Fibroblast of skin of abdomen (primary cell): ENCODE results near the gene TTC8.
"Not testable (repeated sequence)": the region's sequence is repeated elsewhere in the genome, so short reads cannot be mapped to it uniquely, and the experiment has no call there.

Experiments
- DNase-seq: peaks from one replicate; pipeline ENCODE4 v3.0.0-alpha.2; 2013

TTC8 gene

DNA sequence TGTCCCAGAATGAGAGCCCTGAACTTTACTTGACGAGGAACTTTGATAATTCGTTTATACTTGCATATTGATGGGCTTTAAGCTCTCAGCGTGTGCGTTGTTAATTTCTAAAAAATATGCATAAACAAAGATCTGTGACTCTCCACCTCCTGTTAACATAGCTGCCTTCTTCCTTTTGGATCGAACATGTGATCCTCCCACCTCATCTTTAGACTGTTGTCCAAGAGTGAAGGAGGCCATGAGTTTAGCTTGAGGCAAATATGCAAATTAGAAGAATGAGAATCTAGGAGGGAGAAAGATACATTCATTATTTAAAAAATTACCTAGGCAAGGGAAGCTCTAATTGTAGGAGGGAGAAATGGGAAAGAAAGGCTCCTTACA lies 617 bp downstream of the TTC8 start:
- DNase-seq: no peak

DNA sequence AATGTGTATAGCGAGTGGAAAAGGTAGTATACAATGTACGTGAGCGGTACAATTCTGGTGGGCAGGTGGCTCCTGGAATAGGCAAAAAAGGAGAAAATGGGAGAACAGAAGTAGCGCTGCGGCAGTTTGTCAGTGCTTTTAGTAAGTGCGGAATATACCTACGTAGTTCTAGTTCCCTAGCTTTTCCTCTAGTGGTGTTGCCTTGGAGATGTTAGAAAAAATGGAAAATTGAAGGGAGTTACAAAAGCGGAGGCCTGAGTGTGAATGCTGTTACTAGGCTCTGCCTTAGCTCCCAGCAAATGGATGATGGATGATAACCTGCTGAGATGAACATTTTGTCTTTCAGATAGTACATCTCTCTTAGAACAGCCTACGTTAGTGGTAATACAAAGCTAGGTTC lies 1.1 kb downstream of the TTC8 start:
- no peak for DNase-seq

DNA sequence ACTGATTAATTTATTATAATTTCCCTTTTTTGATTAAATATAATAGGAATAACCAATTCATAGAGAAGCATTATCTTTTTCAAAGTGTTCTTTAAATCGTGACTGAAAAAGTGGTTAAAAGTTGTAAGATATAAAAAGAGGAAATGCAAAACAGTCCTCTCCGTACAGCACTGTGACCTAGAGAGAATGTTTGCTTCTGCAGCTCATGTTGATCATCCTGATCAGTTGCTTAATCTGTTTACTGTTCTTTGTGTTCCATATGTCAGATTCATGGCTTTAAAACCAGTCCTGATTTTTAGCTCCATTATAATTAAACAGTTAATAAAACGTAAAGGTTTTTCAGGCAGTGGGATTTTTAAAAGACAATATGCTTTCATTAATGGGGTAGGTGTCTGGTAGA lies 4.7 kb downstream of the TTC8 start:
- DNase-seq: no peak

GRCh38 chr14:88829685-88830302 lies 5.3 kb downstream of the TTC8 start:
- DNase-seq: no peak

- peak; percentile 66 for DNase-seq
Observed at GRCh38 chr14:88831284-88831683, 6.8 kb downstream of the TTC8 start.

- peak; percentile 73 for DNase-seq
Observed at GRCh38 chr14:88834883-88835431, 10.5 kb downstream of the TTC8 start.

- no peak for DNase-seq
Observed at GRCh38 chr14:88835661-88836060, 11.2 kb downstream of the TTC8 start.

- no peak for DNase-seq
Observed at GRCh38 chr14:88837495-88837894, 13.0 kb downstream of the TTC8 start.

DNA sequence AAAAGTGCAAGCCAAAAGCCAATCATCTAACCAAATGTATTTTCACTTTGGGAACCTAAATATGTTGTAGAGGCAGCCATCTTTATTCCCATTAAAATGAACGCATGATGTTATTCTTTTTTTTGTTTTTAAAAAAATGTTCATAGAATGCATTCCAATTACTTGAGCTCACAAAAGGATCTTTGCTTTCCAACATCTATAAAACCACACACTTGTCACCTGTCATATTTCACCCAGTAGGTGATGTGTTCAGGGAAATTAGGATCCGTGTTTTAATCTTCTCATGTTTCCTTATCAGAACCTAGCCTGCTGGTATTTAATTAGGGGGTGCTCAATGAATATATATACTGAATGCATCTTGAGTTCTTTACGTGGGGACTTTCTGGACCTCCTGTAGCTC lies 13.6 kb downstream of the TTC8 start:
- DNase-seq: no peak

DNA sequence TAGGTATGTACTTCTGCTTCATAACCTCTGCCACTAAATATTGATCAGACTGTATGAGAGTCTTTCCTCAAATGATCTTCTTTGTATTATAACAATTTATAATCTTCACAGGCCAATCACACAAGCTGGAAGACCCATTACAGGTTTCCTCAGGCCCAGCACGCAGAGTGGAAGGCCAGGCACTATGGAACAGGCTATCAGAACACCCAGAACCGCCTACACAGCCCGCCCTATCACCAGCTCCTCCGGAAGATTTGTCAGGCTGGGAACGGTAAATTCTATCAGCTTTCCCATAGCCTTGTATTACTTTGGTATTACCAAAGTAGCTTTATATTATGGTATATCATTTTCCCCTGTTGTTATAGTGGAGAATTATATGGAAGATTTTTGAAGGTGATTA lies 16.5 kb downstream of the TTC8 start:
- no peak for DNase-seq

- DNase-seq: peak; percentile 76
Observed at GRCh38 chr14:88841741-88842140, 17.3 kb downstream of the TTC8 start.

DNA sequence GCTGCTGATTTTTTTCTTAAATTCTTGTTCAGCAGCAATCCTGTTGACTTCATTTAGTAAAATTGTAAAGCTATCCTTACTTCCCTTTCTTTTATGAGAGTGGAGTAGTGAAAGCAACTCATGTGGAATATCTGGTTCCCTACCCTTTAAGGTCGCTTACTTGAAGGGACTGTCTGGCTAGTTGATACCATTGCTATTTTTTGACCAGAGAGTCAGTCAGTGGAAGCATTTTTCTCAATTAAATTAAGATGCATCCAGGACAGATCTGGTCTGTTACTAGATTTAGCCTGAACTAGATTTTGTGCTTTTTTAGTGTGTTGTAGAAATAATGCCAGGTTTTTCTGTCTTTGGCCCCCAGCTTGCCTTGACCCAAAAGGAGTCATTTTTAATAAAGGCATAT lies 18.0 kb downstream of the TTC8 start:
- no peak for DNase-seq

DNA sequence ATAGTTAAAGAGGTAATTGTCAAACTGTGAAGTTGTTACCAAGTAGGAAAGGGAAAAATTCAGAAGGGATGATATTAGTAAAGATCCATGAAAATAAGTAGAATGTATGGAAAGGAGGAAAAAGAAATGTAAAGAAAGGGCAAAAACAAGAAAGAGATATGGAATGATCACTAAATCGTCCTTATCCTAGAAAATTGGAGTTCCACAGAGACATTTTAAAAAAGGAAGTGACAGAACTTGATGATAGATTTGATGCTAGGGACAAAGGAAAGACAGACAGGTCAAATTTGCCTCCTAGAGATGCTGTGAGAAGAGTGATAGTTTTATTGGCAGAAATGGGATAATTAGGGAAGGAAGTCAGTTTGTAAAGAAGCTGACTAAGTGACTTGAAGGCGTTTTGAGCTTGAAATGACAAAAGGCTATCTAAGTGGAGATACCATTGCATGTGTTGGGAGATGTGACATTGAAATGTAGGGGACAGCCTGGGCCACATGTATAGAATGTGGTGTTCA lies 20.6 kb downstream of the TTC8 start:
- no peak for DNase-seq

DNA sequence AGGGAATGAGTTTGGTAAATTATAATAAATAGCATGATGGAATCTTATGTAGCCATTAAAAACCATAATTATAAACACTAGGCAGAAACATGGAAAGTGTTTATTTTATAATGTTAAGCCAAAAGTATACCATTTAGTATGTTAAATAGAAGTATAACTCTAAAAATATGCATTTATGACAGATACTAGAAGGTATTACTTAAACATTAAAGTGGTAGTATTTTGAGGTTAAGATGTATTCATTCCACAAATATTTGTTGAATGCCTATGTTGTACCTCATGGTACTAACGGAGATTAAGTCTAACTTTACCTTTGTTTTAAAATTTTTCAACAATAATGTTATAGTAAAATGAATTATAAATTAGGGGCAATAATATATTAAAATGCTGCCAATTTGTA lies 24.1 kb downstream of the TTC8 start:
- DNase-seq: peak; percentile 47

DNA sequence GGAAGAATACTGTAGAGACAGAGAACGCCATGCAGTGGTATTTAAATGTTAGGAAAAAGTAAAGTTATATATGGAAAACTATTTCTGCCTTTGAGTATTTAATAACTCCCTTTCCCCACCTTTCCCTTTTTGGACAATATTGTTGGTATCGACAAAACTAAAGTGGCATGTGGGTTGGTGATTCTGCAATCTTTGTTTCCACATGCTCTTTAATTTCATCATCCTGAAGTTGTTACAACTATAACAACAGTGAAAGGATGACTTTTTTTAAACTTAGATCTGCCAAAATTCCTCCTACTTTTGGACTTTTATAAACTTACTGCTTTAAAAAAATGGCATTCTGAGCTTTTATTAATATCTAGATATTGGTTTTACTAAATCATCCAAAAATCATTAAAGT lies 25.3 kb downstream of the TTC8 start:
- DNase-seq: no peak

DNA sequence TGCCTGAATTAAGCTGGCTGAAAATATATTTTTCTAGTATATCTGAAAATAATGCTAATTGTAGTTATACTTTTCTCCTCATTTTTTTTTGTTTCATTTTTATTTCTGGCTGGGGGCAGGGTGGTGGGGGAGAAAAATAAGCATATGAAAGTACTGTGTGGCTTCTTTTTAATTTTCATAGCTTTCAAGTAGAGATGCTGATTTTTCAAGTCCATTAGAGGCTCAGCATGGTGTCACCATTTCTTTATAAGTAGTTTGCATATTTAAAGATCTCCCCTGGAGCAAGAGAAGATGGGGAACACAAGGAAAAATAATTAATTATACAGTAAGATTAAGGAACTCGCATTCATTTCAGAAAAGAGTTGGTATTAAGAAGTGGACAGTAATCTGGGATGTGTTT lies 27.1 kb downstream of the TTC8 start:
- no peak for DNase-seq

DNA sequence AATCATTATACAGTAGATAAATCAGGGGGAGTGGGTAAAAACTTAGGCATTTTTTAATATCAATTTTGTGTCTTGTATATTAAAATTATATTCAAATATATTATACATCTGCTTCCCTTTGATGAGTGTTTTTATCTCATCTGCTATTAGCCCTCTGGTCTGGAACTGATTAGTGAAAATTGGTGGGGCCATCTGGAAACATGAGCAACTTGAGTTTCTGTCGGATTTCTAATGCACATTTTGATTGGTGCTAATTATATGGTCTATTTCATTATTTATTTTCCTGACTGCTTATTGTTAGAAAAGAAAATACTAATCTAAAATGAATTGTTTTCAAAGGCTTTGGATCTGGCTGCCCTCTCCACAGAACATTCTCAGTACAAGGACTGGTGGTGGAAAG lies 28.2 kb downstream of the TTC8 start:
- DNase-seq: peak; percentile 35

- no peak for DNase-seq
Observed at GRCh38 chr14:88853129-88853528, 28.7 kb downstream of the TTC8 start.

- no peak for DNase-seq
Observed at GRCh38 chr14:88856786-88857366, 32.4 kb downstream of the TTC8 start.

DNA sequence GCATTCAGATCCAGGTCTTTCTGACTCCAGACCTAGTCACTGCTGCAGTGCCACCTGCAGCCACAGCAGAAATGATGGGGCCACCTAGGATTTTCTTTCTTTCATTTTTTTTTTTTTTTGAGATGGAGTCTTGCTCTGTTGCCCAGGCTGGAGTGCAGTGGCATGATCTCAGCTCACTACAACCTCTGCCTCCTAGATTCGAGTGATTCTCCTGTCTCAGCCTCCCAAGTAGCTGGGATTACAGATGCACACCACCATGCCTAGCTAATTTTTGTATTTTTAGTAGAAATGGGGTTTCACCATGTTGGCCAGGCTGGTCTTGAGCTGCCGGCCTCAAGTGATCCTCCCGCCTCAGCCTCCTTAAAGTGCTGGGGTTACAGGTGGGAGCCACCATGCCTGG lies 33.4 kb downstream of the TTC8 start:
- DNase-seq: not testable (repeated sequence)

- not testable (repeated sequence) for DNase-seq
Observed at GRCh38 chr14:88859118-88859517, 34.7 kb downstream of the TTC8 start.

- DNase-seq: no peak
Observed at GRCh38 chr14:88863167-88863566, 38.7 kb downstream of the TTC8 start.

GRCh38 chr14:88864198-88864597 lies 39.7 kb downstream of the TTC8 start:
- DNase-seq: no peak

DNA sequence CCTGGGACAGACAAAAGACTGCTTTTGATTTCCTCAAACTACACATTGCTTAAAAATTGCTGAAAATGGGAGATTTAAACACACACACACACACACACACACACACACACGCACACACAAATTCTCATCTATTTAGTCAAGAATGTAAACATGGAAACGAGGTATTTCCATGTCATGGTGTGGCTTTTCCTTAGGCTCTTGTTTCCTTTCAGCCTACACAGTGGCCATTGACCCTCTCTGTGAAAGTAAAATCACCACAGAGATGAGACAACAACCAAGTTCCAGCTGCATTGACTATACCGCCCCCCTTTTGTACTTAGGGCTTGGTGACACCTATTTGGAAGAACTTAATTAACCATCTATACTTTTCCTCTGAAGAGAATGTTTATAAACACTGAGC lies 41.9 kb downstream of the TTC8 start:
- DNase-seq: peak; percentile 36
